Suprapubic skin (tissue), 4 donors: Measurements from ENCODE around the gene ZNF385D. TPM values are rescaled to one million over a fixed set of nuclear protein-coding genes. Genes with fewer than 3 reads are reported as not detected.

Source experiments
- DNase-seq, 2 donors: peaks; one replicate each; pipeline ENCODE4 v3.0.0-alpha.2; 2019; ENCODE audit warnings: low spot score in 2 of 2
- H3K27ac ChIP-seq: fragments of 200-600 bp; sonication (generic); one replicate; pipeline ENCODE4 v1.5.1; 2019
- H3K27me3 ChIP-seq: fragments of 200-600 bp; sonication (generic); one replicate; pipeline ENCODE4 v1.5.1; 2019
- H3K36me3 ChIP-seq: fragments of 200-600 bp; sonication (generic); one replicate; pipeline ENCODE4 v1.5.1; 2019
- H3K4me1 ChIP-seq: fragments of 200-600 bp; sonication (generic); one replicate; pipeline ENCODE4 v1.5.1; 2019
- H3K4me3 ChIP-seq: fragments of 200-600 bp; sonication (generic); one replicate; pipeline ENCODE4 v1.5.1; 2019; ENCODE audit warnings: mild to moderate bottlenecking
- H3K9me3 ChIP-seq: fragments of 200-600 bp; sonication (generic); one replicate; pipeline ENCODE4 v1.5.1; 2019
- CTCF ChIP-seq, 2 donors: fragments of 200-600 bp in 1 of 2; fragments of 450-650 bp in 1 of 2; sonication (generic) in 1 of 2; IDR thresholded peaks; one replicate each; pipeline ENCODE4 v1.5.1; 2016 to 2019; ENCODE audit warnings: antibody characterized with exemption in 2 of 2, mild to moderate bottlenecking in 1 of 2, moderate library complexity in 1 of 2
- EP300 ChIP-seq: sonication (generic); formaldehyde crosslinking; IDR thresholded peaks from one replicate; pipeline ENCODE4 v1.6.1; 2017; ENCODE audit warnings: antibody characterized with exemption
- POLR2A ChIP-seq, 2 donors: fragments of 450-650 bp; IDR thresholded peaks; one replicate each; pipeline ENCODE4 v1.6.1; 2017; ENCODE audit warnings: antibody characterized with exemption in 2 of 2, mild to moderate bottlenecking in 2 of 2, moderate library complexity in 2 of 2
- POLR2AphosphoS5 ChIP-seq, 3 donors: sonication (generic); formaldehyde crosslinking; IDR thresholded peaks; one replicate each; pipeline ENCODE4 v1.6.1; 2017; ENCODE audit warnings: antibody characterized with exemption in 3 of 3
- WGBS: methylation state at CpG from one replicate; pipeline ENCODE4 v1.1.5; 2018; 5-methylcytosine and 5-hydroxymethylcytosine counted together
- total RNA-seq, 4 donors: library from RNA; depleted of rRNA; stranded (reverse); fragments of >200 nt; gene quantifications; one replicate each; pipeline ENCODE4 v1.1.0, GENCODE V29; 2016

ZNF385D gene
- total RNA-seq, 4 donors from 2014 or later: 0.86 to 3.7 (median 1.6) TPM

DNA sequence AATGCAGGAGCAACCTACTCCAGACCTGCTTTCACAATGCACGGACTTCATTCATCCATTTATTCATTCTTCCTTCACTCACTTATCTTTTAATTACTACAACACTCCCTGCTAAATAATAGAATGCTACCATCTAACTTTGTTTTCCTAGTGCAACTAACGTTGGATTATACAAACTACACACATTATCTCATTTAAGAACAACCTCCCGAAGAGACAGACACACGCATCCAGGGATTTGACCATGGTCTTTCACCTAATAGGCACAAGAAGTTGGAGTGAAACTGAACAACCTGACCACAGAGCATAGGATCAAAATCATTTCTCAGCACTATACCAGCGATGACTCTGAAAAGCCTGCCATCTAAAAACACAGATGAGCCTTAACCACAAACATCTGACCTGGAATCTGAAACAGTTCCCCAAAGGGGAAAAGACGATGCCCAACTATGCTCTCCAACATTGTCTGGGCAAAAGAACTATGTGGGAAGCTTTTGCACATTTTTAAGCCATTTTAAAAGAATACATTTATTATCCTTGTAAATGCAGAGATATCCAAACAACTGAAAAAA lies 21.0 kb downstream of the ZNF385D start:
- no peak overlapping the region for H3K27ac ChIP-seq
- 67% methylated on average over 6 of the region's 6 CpGs for whole genome bisulfite sequencing

DNA sequence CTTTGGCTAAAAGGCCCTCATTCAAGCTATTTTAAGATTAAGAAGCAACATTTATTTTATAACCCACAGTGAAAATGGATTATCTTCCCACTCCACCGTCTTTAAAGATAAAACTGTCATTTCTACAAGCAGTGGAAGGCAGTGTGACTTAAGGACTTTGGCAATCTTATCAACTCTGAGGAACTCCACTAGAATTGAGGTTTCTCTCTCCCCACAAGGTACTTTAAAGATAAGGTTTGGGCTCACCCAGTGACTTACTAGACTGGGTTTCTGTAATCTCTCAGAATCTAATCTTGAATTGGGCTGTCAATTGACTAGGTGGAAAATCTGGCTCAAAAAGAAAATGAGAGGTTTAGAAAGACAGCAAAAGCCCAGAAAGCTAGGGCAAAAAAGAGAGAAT lies 21.7 kb downstream of the ZNF385D start:
- 22% methylated on average over 1 of the region's 1 CpG for WGBS
- no peak overlapping the region for H3K27ac ChIP-seq
- TF ChIP-seq POLR2AphosphoS5 (IDR thresholded peaks at IDR 0.05) (no peak), CTCF (IDR thresholded peaks at IDR 0.05) (no peak), EP300 (no peak), POLR2A (IDR thresholded peaks at IDR 0.05) (no peak)
- H3K9me3 ChIP-seq: no peaks in the 10 kb centered on the region
- no peaks in the 10 kb centered on the region for H3K27me3 ChIP-seq
- H3K36me3 ChIP-seq: no peaks in the 10 kb centered on the region
- DNase-seq: no peak
- H3K4me3 ChIP-seq: no peak overlapping the region
- no peaks in the 10 kb centered on the region for H3K4me1 ChIP-seq

More for the DNA sequence above, 21.0 kb downstream of the ZNF385D start:
- H3K36me3 ChIP-seq: no peaks in the 10 kb centered on the region
- no peak for DNase-seq
- no peak overlapping the region for H3K4me3 ChIP-seq
- TF ChIP-seq EP300 (no peak), POLR2AphosphoS5 (IDR thresholded peaks at IDR 0.05) (no peak), CTCF (IDR thresholded peaks at IDR 0.05) (no peak), POLR2A (IDR thresholded peaks at IDR 0.05) (no peak)
- H3K4me1 ChIP-seq: no peaks in the 10 kb centered on the region
- no peaks in the 10 kb centered on the region for H3K9me3 ChIP-seq
- no peaks in the 10 kb centered on the region for H3K27me3 ChIP-seq

DNA sequence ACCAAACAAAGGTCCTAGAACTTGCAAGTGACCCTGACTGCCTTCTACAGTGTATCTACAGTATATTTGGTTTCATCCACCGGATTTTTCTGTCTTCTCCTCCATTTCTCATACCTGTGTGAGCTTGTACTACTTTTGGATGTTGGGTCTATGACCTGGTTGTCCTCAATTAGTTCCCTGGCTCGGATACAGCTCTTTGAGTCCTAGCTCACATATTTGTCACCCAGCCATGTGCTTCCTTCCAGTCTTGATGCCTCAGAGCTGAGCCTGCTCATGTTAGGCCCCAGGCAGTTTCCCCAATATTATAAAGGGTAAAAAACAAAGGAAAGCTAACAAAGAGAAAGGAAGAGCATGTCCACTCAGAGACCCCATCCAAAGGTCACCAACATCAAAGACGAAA lies 28.2 kb downstream of the ZNF385D start:
- TF ChIP-seq CTCF (IDR thresholded peaks at IDR 0.05) (no peak), EP300 (no peak), POLR2AphosphoS5 (IDR thresholded peaks at IDR 0.05) (no peak), POLR2A (IDR thresholded peaks at IDR 0.05) (no peak)
- no peaks in the 10 kb centered on the region for H3K27me3 ChIP-seq
- 54% methylated on average over 3 of the region's 3 CpGs for WGBS
- H3K9me3 ChIP-seq: no peaks in the 10 kb centered on the region
- H3K4me3 ChIP-seq: no peak overlapping the region
- H3K36me3 ChIP-seq: no peaks in the 10 kb centered on the region
- H3K4me1 ChIP-seq: no peaks in the 10 kb centered on the region
- DNase-seq: no peak
- no peak overlapping the region for H3K27ac ChIP-seq

DNA sequence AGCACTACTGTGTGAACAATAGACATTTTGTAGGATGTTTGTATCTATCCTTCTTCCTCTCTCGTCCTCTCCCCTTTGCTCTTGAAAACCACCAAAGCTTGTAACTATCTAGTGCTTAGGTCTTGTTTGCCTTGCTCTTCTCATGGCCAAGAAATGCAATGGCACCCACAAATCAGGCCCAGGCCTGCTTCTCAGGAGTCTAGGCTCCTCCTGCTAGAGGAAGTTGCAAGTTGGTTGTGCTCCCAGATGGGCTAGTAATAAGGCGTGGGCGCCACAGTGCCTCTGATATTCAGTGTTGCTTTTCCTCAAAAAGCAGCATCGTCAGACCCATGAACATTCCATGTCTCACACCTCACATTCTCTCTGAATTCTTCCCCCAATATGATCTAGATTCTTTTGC lies 28.7 kb downstream of the ZNF385D start:
- no peaks in the 10 kb centered on the region for H3K4me1 ChIP-seq
- TF ChIP-seq EP300 (no peak), POLR2A (IDR thresholded peaks at IDR 0.05) (no peak), POLR2AphosphoS5 (IDR thresholded peaks at IDR 0.05) (no peak), CTCF (IDR thresholded peaks at IDR 0.05) (no peak)
- DNase-seq: no peak
- no peak overlapping the region for H3K27ac ChIP-seq
- no peak overlapping the region for H3K4me3 ChIP-seq
- H3K27me3 ChIP-seq: no peaks in the 10 kb centered on the region
- WGBS: 84% methylated on average over 4 of the region's 4 CpGs
- H3K36me3 ChIP-seq: no peaks in the 10 kb centered on the region
- H3K9me3 ChIP-seq: no peaks in the 10 kb centered on the region

DNA sequence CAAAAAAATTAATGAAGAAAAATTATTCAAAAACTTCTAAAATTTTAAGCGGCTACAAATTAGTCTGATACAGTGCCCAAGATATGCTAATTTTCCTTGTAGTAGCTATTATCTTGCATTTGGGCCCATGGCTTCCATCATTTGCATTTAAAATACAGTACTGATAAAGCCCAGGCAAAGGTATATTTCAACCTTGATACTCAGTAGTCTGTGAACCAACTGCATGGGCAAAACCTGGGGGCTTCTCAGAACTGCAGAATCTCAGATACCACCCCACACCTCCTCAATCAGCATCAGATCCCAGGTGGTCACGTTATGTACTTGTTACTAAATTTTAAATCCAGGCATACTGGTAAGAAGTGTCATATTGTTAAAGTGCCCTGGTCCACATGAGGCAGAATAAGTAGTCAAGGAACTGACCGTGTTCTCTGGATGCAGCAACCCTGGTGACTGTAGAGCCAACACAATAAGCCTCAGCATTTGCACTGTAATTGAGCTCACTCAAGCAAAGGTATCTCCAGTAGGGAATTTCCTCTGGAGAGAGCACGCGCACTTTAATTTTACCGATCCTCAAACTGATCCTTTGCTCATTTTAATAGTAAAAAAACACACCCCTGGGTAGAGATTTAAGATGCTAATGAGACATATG lies 31.9 kb downstream of the ZNF385D start:
- Histone ChIP-seq H3K4me1 (no peaks in the 10 kb centered on the region), H3K27me3 (no peaks in the 10 kb centered on the region), H3K36me3 (no peaks in the 10 kb centered on the region), H3K9me3 (peaks cover 3% of the 10 kb centered on the region), H3K27ac (no peak overlapping the region), H3K4me3 (no peak overlapping the region)
- WGBS: 85% methylated on average over 6 of the region's 6 CpGs
- TF ChIP-seq CTCF (IDR thresholded peaks at IDR 0.05) (no peak), POLR2AphosphoS5 (IDR thresholded peaks at IDR 0.05) (no peak), EP300 (no peak), POLR2A (IDR thresholded peaks at IDR 0.05) (no peak)
- no peak for DNase-seq
